ENCODE results near the gene FOXB1.

The FOXB1 gene

DNA sequence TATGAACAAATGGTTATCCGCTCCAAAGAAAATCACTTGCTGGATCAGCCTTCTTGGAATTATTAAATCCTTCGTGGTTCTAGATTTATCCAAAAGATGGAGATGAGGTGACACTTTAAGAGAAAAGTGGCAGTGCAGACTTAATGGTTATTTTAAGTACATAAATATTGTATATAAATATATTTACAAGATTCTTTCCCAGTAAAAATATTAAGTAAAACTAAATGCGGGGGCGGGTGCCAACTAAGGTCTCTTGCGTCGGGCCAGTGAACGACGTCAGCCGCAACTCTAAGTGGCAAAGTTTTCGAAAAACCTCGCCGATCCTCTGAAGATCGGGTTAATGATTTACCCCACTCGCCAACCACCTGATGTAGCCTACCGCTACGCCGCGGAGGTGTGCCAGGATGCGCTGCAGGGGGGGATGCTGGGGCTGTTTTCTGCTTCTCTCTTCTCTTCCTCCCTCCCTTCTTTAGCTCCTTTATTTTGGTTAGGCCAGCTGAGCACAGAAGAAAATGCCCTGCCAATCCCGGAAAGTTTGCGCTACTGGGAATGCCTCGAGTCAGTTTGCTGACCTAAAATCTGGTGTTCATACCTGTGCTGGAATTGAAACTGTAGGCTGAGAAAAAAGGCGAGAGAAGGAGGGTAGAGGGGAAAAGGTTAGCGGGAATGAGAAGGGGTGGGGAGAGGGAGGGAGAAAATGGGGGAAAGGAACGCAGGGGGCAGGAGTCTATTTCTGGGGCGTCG lies 7.6 kb upstream of the FOXB1 start:
- no peak overlapping the region for H3K27ac ChIP-seq (ENCODE audit: low read length, poor library complexity, severe bottlenecking)
- H4K91ac ChIP-seq (ENCODE audit: low read length): no peak overlapping the region
- H2BK120ac ChIP-seq (ENCODE audit: low read depth, low read length): no peak overlapping the region
- no peak overlapping the region for H3K4me3 ChIP-seq (ENCODE audit: insufficient read depth in 1 of 2, low read depth in 1 of 2, low read length in 2 of 2)
- no peak overlapping the region for H3K4ac ChIP-seq (ENCODE audit: low read depth in 1 of 2, low read length in 2 of 2)
- H3K23ac ChIP-seq (ENCODE audit: low read length in 2 of 2): no peak overlapping the region
- H3K9me3 ChIP-seq (ENCODE audit: control insufficient read depth, low read length): no peaks in the 10 kb centered on the region
- DNase-seq: no peak
- H3K36me3 ChIP-seq (ENCODE audit: control insufficient read depth in 1 of 2, insufficient read depth in 2 of 2, low read depth in 1 of 2, low read length in 2 of 2): no peaks in the 10 kb centered on the region
- H3K4me1 ChIP-seq (ENCODE audit: control insufficient read depth, insufficient read depth, low read depth, low read length): peaks cover 17% of the 10 kb centered on the region
- no peak overlapping the region for H3K18ac ChIP-seq (ENCODE audit: low read depth in 1 of 2, low read length in 2 of 2)
- no peak overlapping the region for H2AFZ ChIP-seq (ENCODE audit: low read depth, low read length)
- no peak overlapping the region for H3K14ac ChIP-seq (ENCODE audit: low read length in 2 of 2)
- H2BK12ac ChIP-seq (ENCODE audit: low read length in 2 of 2): no peak overlapping the region
- H2BK5ac ChIP-seq (ENCODE audit: low read depth, low read length, poor library complexity, severe bottlenecking): no peak overlapping the region
- H3K4me2 ChIP-seq (ENCODE audit: low read length, poor library complexity, severe bottlenecking): no peak overlapping the region
- no peaks in the 10 kb centered on the region for H3K79me1 ChIP-seq (replicated peaks; ENCODE audit: low read length, poor library complexity, severe bottlenecking)
- no peak overlapping the region for H2BK15ac ChIP-seq (ENCODE audit: low read depth, poor library complexity, severe bottlenecking)
- under 1% methylated on average over 20 of the region's 27 CpGs for WGBS
- H4K8ac ChIP-seq (ENCODE audit: low read length): no peak overlapping the region
- H3K9ac ChIP-seq (ENCODE audit: low read length): no peak overlapping the region
- no peak overlapping the region for H2AK5ac ChIP-seq (ENCODE audit: low read length, severe bottlenecking)
- H3K27me3 ChIP-seq (ENCODE audit: control insufficient read depth in 1 of 2, insufficient read depth in 1 of 2, low read length in 2 of 2): peaks cover 94 to 100% of the 10 kb centered on the region in 2 experiments

DNA sequence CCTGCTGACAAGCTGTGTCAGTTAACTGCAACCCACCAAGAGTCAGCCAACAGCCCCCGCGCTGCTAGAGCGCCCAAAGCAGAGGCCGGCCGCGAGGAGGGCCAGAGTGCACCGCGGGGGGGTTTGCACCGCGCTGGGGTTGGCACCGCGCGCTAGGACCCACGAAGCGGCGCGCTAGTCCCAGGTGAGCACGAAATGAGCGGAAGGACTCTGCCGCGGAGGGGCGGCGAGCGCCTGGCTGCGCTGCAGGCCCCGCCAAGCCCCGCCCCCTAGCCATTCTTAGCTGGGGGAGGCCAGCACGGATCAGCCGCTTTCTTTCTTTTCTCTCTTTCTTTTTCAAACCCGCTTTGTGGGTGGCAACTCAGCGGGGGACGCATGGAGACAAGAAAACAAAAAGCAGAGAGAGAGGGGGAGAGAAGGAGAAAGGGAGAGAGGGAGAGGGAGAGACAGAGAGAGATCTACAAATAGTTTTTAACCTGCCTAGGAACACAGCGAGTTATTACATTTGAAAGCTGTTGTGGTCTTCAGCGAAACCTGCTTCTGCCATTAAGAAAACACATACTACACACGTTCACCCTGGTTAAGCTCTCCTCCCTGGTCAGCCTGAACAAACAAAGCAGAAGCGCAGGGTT lies 6.9 kb upstream of the FOXB1 start:
- Histone ChIP-seq H3K4me3 (ENCODE audit: insufficient read depth in 1 of 2, low read depth in 1 of 2, low read length in 2 of 2) (no peak overlapping the region), H4K91ac (ENCODE audit: low read length) (no peak overlapping the region)
- no peak for DNase-seq

DNA sequence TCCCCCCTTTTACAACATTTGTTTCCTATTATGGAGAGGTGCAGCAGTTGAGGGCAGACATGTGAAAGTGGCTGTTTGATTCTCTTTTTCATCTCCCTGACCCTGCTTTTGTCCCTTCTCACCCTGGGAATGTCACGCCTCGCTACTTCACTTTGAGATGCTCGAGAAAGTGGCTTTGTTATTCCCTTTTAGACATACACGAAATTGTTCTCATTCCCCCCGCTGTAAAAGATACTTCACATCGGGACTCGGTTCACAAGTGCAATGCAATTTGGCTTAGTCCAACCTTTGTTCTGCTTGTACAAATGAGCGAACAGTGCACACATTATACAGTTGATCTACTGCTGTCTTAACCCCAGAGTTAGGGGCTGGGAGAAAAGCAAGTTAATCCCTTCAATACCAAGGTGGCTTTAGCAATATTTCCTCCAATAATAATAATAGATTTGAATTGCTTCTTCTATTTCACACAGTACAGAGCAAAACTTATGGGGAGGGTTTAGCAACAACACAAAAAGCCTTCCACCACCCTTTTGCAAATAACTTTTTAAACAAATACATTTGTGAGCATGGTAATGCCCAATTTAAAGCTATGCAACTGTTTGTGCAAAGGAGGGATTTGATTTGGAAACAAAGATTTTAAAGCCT lies 5.7 kb upstream of the FOXB1 start:
- Histone ChIP-seq H3K9me3 (ENCODE audit: control insufficient read depth, low read length) (no peaks in the 10 kb centered on the region), H3K27ac (ENCODE audit: low read length, poor library complexity, severe bottlenecking) (no peak overlapping the region), H2BK12ac (ENCODE audit: low read length in 2 of 2) (no peak overlapping the region), H4K91ac (ENCODE audit: low read length) (no peak overlapping the region), H3K18ac (ENCODE audit: low read depth in 1 of 2, low read length in 2 of 2) (no peak overlapping the region), H2BK5ac (ENCODE audit: low read depth, low read length, poor library complexity, severe bottlenecking) (no peak overlapping the region), H2AK5ac (ENCODE audit: low read length, severe bottlenecking) (no peak overlapping the region), H3K4ac (ENCODE audit: low read depth in 1 of 2, low read length in 2 of 2) (no peak overlapping the region), H2BK120ac (ENCODE audit: low read depth, low read length) (no peak overlapping the region), H3K4me1 (ENCODE audit: control insufficient read depth, insufficient read depth, low read depth, low read length) (peaks cover 17% of the 10 kb centered on the region), H3K27me3 (ENCODE audit: control insufficient read depth in 1 of 2, insufficient read depth in 1 of 2, low read length in 2 of 2) (peaks cover 98 to 99% of the 10 kb centered on the region in 2 experiments), H2BK15ac (ENCODE audit: low read depth, poor library complexity, severe bottlenecking) (no peak overlapping the region), H4K8ac (ENCODE audit: low read length) (no peak overlapping the region), H3K4me2 (ENCODE audit: low read length, poor library complexity, severe bottlenecking) (no peak overlapping the region), H3K79me1 (replicated peaks; ENCODE audit: low read length, poor library complexity, severe bottlenecking) (no peaks in the 10 kb centered on the region), H3K36me3 (ENCODE audit: control insufficient read depth in 1 of 2, insufficient read depth in 2 of 2, low read depth in 1 of 2, low read length in 2 of 2) (no peaks in the 10 kb centered on the region), H3K14ac (ENCODE audit: low read length in 2 of 2) (no peak overlapping the region), H3K4me3 (ENCODE audit: insufficient read depth in 1 of 2, low read depth in 1 of 2, low read length in 2 of 2) (no peak overlapping the region), H2AFZ (ENCODE audit: low read depth, low read length) (no peak overlapping the region), H3K9ac (ENCODE audit: low read length) (no peak overlapping the region), H3K23ac (ENCODE audit: low read length in 2 of 2) (no peak overlapping the region)
- 8% methylated on average over 8 of the region's 8 CpGs for WGBS
- no peak for DNase-seq

More for the DNA sequence above, 6.9 kb upstream of the FOXB1 start:
- no peak overlapping the region for H3K27ac ChIP-seq (ENCODE audit: low read length, poor library complexity, severe bottlenecking)
- H3K4me2 ChIP-seq (ENCODE audit: low read length, poor library complexity, severe bottlenecking): peak overlapping the region; percentile 26
- peaks cover 97 to 100% of the 10 kb centered on the region in 2 experiments for H3K27me3 ChIP-seq (ENCODE audit: control insufficient read depth in 1 of 2, insufficient read depth in 1 of 2, low read length in 2 of 2)
- no peak overlapping the region for H3K14ac ChIP-seq (ENCODE audit: low read length in 2 of 2)
- no peaks in the 10 kb centered on the region for H3K36me3 ChIP-seq (ENCODE audit: control insufficient read depth in 1 of 2, insufficient read depth in 2 of 2, low read depth in 1 of 2, low read length in 2 of 2)
- no peak overlapping the region for H4K8ac ChIP-seq (ENCODE audit: low read length)
- H3K79me1 ChIP-seq (replicated peaks; ENCODE audit: low read length, poor library complexity, severe bottlenecking): no peaks in the 10 kb centered on the region
- H2BK5ac ChIP-seq (ENCODE audit: low read depth, low read length, poor library complexity, severe bottlenecking): no peak overlapping the region
- no peaks in the 10 kb centered on the region for H3K9me3 ChIP-seq (ENCODE audit: control insufficient read depth, low read length)
- H3K23ac ChIP-seq (ENCODE audit: low read length in 2 of 2): peak overlapping the region in 1 of 2 experiments; percentile 23
- H2AFZ ChIP-seq (ENCODE audit: low read depth, low read length): no peak overlapping the region
- no peak overlapping the region for H2AK5ac ChIP-seq (ENCODE audit: low read length, severe bottlenecking)
- 2% methylated on average over 30 of the region's 36 CpGs for WGBS
- no peak overlapping the region for H2BK12ac ChIP-seq (ENCODE audit: low read length in 2 of 2)
- H3K9ac ChIP-seq (ENCODE audit: low read length): no peak overlapping the region
- H2BK15ac ChIP-seq (ENCODE audit: low read depth, poor library complexity, severe bottlenecking): no peak overlapping the region
- no peak overlapping the region for H2BK120ac ChIP-seq (ENCODE audit: low read depth, low read length)
- no peak overlapping the region for H3K4ac ChIP-seq (ENCODE audit: low read depth in 1 of 2, low read length in 2 of 2)
- H3K18ac ChIP-seq (ENCODE audit: low read depth in 1 of 2, low read length in 2 of 2): no peak overlapping the region
- peaks cover 17% of the 10 kb centered on the region for H3K4me1 ChIP-seq (ENCODE audit: control insufficient read depth, insufficient read depth, low read depth, low read length)

DNA sequence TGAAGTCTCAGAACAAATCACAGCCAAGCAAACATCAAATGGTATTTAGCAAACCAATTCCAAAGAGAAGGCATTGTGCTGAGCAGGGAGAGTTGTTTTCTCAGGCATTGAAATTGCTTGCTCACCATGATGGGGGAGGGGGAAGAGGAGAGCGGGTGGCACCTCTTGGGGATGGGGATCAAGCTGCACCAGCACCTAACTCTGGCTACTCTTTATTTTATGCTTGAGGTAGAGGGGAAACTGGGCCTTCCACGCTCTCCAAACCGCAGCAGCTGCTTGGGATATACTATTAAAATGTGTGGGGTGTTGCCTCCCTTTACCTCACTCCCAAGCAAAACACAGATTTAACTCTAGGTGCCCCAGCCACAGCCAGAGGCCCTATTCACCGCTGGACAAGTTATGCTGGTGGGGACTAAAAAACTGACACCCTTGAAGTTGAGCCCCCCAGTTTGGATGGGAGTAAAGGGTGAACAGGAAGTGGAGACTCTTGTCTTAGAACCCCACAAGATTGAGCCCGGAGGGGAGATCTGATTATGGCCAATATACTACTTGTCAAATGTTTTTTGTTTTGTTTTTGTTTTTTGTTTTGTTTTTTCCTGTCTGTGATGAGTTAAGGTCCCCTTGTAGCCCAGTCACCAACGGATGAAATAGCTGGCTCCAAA lies 5.0 kb upstream of the FOXB1 start:
- Histone ChIP-seq H2BK15ac (ENCODE audit: low read depth, poor library complexity, severe bottlenecking) (no peak overlapping the region), H3K27me3 (ENCODE audit: control insufficient read depth in 1 of 2, insufficient read depth in 1 of 2, low read length in 2 of 2) (peaks cover 98 to 99% of the 10 kb centered on the region in 2 experiments)
- 3% methylated on average over 3 of the region's 6 CpGs for WGBS

More for the DNA sequence above, 5.0 kb upstream of the FOXB1 start:
- Histone ChIP-seq H4K8ac (ENCODE audit: low read length) (no peak overlapping the region), H3K79me1 (replicated peaks; ENCODE audit: low read length, poor library complexity, severe bottlenecking) (no peaks in the 10 kb centered on the region), H3K4me1 (ENCODE audit: control insufficient read depth, insufficient read depth, low read depth, low read length) (peaks cover 22% of the 10 kb centered on the region), H2BK5ac (ENCODE audit: low read depth, low read length, poor library complexity, severe bottlenecking) (no peak overlapping the region), H2BK12ac (ENCODE audit: low read length in 2 of 2) (no peak overlapping the region), H2BK120ac (ENCODE audit: low read depth, low read length) (no peak overlapping the region), H3K9ac (ENCODE audit: low read length) (no peak overlapping the region), H3K27ac (ENCODE audit: low read length, poor library complexity, severe bottlenecking) (no peak overlapping the region), H2AK5ac (ENCODE audit: low read length, severe bottlenecking) (no peak overlapping the region), H3K14ac (ENCODE audit: low read length in 2 of 2) (no peak overlapping the region), H3K9me3 (ENCODE audit: control insufficient read depth, low read length) (no peaks in the 10 kb centered on the region), H2AFZ (ENCODE audit: low read depth, low read length) (no peak overlapping the region), H3K4ac (ENCODE audit: low read depth in 1 of 2, low read length in 2 of 2) (no peak overlapping the region), H3K4me3 (ENCODE audit: insufficient read depth in 1 of 2, low read depth in 1 of 2, low read length in 2 of 2) (no peak overlapping the region), H4K91ac (ENCODE audit: low read length) (no peak overlapping the region), H3K18ac (ENCODE audit: low read depth in 1 of 2, low read length in 2 of 2) (no peak overlapping the region), H3K36me3 (ENCODE audit: control insufficient read depth in 1 of 2, insufficient read depth in 2 of 2, low read depth in 1 of 2, low read length in 2 of 2) (peaks cover 0 to under 1% of the 10 kb centered on the region in 2 experiments), H3K4me2 (ENCODE audit: low read length, poor library complexity, severe bottlenecking) (no peak overlapping the region), H3K23ac (ENCODE audit: low read length in 2 of 2) (no peak overlapping the region)
- DNase-seq: no peak
